ENCODE data around the gene GTF2H2C. TPM values are rescaled to one million over a fixed set of nuclear protein-coding genes. Genes with fewer than 3 reads are reported as not detected.

Gene GTF2H2C
- total RNA-seq, 1 experiment from 2014 or later, result 58.9 TPM

GRCh38 chr5:69522035-69522434 is 38.0 kb upstream of the GTF2H2C start:
- DNase-seq (ENCODE audit: low spot score), result no peak
- Histone ChIP-seq H3K9me3 (ENCODE audit: low read depth, low read length, poor library complexity, severe bottlenecking) (no peaks in the 10 kb centered on the region), H3K4me3 (ENCODE audit: low read depth, low read length, poor library complexity, severe bottlenecking) (no peak overlapping the region), H3K36me3 (ENCODE audit: insufficient read depth, low read length, poor library complexity, severe bottlenecking) (no peaks in the 10 kb centered on the region), H3K4me1 (ENCODE audit: insufficient read depth, low read length, poor library complexity, severe bottlenecking) (no peaks in the 10 kb centered on the region), H3K27me3 (replicated peaks; ENCODE audit: insufficient read depth, low read depth, low read length, poor library complexity) (no peaks in the 10 kb centered on the region), H3K27ac (ENCODE audit: low read depth, low read length, poor library complexity, severe bottlenecking) (no peak overlapping the region)
- BruUV-seq (replicated peaks), result no TSS peak
- no peak for TF ChIP-seq CTCF (conservative IDR thresholded peaks at IDR 0.05; ENCODE audit: low read depth, low read length)
- TF ChIP-seq EZH2 (IDR thresholded peaks at IDR 0.05; ENCODE audit: borderline replicate concordance, low read depth, low read length, poor library complexity, severe bottlenecking), result no peak
- ChIA-PET CTCF (no interaction called here), POLR2A (ENCODE audit: low non-redundant PET) (no interaction called here)
- intact Hi-C loops (cut with micrococcal nuclease; ENCODE audit: unreplicated experiment), result no loop called here

GRCh38 chr5:69525490-69525889 is 34.5 kb upstream of the GTF2H2C start:
- ChIA-PET CTCF (no interaction called here), POLR2A (ENCODE audit: low non-redundant PET) (no interaction called here)
- Histone ChIP-seq H3K27ac (ENCODE audit: low read depth, low read length, poor library complexity, severe bottlenecking) (no peak overlapping the region), H3K9me3 (ENCODE audit: low read depth, low read length, poor library complexity, severe bottlenecking) (no peaks in the 10 kb centered on the region), H3K27me3 (replicated peaks; ENCODE audit: insufficient read depth, low read depth, low read length, poor library complexity) (no peaks in the 10 kb centered on the region), H3K4me3 (ENCODE audit: low read depth, low read length, poor library complexity, severe bottlenecking) (no peak overlapping the region), H3K36me3 (ENCODE audit: insufficient read depth, low read length, poor library complexity, severe bottlenecking) (no peaks in the 10 kb centered on the region), H3K4me1 (ENCODE audit: insufficient read depth, low read length, poor library complexity, severe bottlenecking) (no peaks in the 10 kb centered on the region)
- no TSS peak for BruUV-seq (replicated peaks)
- no peak for TF ChIP-seq EZH2 (IDR thresholded peaks at IDR 0.05; ENCODE audit: borderline replicate concordance, low read depth, low read length, poor library complexity, severe bottlenecking)
- no peak for TF ChIP-seq CTCF (conservative IDR thresholded peaks at IDR 0.05; ENCODE audit: low read depth, low read length)
- no peak for DNase-seq (ENCODE audit: low spot score)
- intact Hi-C loops (cut with micrococcal nuclease; ENCODE audit: unreplicated experiment), result no loop called here

- no peaks in the 10 kb centered on the region for H3K27me3 ChIP-seq (replicated peaks; ENCODE audit: insufficient read depth, low read depth, low read length, poor library complexity)
- no peak overlapping the region for H3K27ac ChIP-seq (ENCODE audit: low read depth, low read length, poor library complexity, severe bottlenecking)
- H3K4me3 ChIP-seq (ENCODE audit: low read depth, low read length, poor library complexity, severe bottlenecking), result no peak overlapping the region
- no peaks in the 10 kb centered on the region for H3K36me3 ChIP-seq (ENCODE audit: insufficient read depth, low read length, poor library complexity, severe bottlenecking)
- ChIA-PET CTCF (no interaction called here), POLR2A (ENCODE audit: low non-redundant PET) (no interaction called here)
- BruUV-seq (replicated peaks), result no TSS peak
- TF ChIP-seq EZH2 (IDR thresholded peaks at IDR 0.05; ENCODE audit: borderline replicate concordance, low read depth, low read length, poor library complexity, severe bottlenecking) (no peak), CTCF (conservative IDR thresholded peaks at IDR 0.05; ENCODE audit: low read depth, low read length) (no peak)
- H3K9me3 ChIP-seq (ENCODE audit: low read depth, low read length, poor library complexity, severe bottlenecking), result no peaks in the 10 kb centered on the region
- DNase-seq (ENCODE audit: low spot score), result no peak
- no peaks in the 10 kb centered on the region for H3K4me1 ChIP-seq (ENCODE audit: insufficient read depth, low read length, poor library complexity, severe bottlenecking)
- intact Hi-C loops (cut with micrococcal nuclease; ENCODE audit: unreplicated experiment), result no loop called here
Measured at GRCh38 chr5:69526660-69527059, 33.3 kb upstream of the GTF2H2C start.
